ENCODE measurements around the gene SAMD13.

DNA sequence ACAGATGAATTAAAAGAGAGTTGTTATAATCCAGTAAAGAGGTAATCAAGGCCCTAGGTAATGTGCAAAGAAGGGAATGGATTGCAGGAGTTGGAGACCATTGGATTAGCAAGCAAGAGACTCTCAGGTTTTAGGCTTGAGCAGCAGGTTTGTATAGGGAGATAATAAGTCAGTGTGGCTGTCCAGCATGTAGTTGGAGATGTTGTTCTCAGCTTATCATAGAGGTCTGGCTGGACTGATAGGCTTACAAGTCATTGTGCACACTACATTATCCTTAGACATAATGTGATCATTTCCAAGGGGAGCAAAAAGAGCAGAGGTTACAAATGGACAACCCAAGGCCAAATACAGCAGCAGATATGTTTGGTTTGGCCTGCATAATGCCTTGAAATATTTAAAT lies 45.9 kb upstream of the SAMD13 start:
- no peak for TF ChIP-seq SIN3A (IDR thresholded peaks at IDR 0.05; ENCODE audit: borderline replicate concordance, insufficient read depth, low read depth, low read length)
- no peak for TF ChIP-seq CTCF (IDR thresholded peaks at IDR 0.05)
- TF ChIP-seq POLR2AphosphoS5 (IDR thresholded peaks at IDR 0.05; ENCODE audit: low read depth, low read length): no peak
- TF ChIP-seq REST (IDR thresholded peaks at IDR 0.05; ENCODE audit: insufficient read depth in 1 of 2, low read depth in 2 of 2, low read length in 1 of 2): no peak

Data from Panc1 (cell line).